Measurements from ENCODE around the gene STXBP2.
"Not testable (repeated sequence)": the region's sequence is repeated elsewhere in the genome, so short reads cannot be mapped to it uniquely, and the experiment has no call there.

STXBP2 gene

GRCh38 chr19:7635670-7636069 lies 1.2 kb upstream of the STXBP2 start:
- DNase-seq: no peak

- DNase-seq: no peak
These were observed 606 bp upstream of the STXBP2 start for GRCh38 chr19:7636317-7636690.

- DNase-seq: no peak
These were observed 705 bp downstream of the STXBP2 start for GRCh38 chr19:7637374-7638256.

GRCh38 chr19:7638802-7639465 lies 2.0 kb downstream of the STXBP2 start:
- DNase-seq: no peak

GRCh38 chr19:7639863-7640348 lies 3.0 kb downstream of the STXBP2 start:
- DNase-seq: no peak

- no peak for DNase-seq
These were observed 3.9 kb downstream of the STXBP2 start for GRCh38 chr19:7640803-7641202.

- DNase-seq: no peak
These were observed 4.7 kb downstream of the STXBP2 start for GRCh38 chr19:7641290-7642276.

GRCh38 chr19:7642295-7643030 lies 5.6 kb downstream of the STXBP2 start:
- no peak for DNase-seq

GRCh38 chr19:7643031-7643415 lies 6.1 kb downstream of the STXBP2 start:
- no peak for DNase-seq

- not testable (repeated sequence) for DNase-seq
These were observed 7.0 kb downstream of the STXBP2 start for GRCh38 chr19:7643629-7644549.

DNA sequence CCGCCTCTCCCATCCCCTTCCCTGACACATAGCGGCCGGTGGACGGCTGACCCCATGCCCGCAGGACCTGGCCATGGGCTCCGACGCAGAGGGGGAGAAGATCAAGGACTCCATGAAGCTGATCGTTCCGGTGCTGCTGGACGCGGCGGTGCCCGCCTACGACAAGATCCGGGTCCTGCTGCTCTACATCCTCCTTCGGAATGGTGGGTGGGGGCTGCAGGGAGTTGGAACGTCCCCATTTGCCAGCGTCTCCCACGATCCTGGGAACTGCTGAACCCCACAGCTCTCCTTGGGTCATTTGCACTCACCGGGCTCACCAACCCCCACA lies 7.6 kb downstream of the STXBP2 start:
- DNase-seq: no peak

DNA sequence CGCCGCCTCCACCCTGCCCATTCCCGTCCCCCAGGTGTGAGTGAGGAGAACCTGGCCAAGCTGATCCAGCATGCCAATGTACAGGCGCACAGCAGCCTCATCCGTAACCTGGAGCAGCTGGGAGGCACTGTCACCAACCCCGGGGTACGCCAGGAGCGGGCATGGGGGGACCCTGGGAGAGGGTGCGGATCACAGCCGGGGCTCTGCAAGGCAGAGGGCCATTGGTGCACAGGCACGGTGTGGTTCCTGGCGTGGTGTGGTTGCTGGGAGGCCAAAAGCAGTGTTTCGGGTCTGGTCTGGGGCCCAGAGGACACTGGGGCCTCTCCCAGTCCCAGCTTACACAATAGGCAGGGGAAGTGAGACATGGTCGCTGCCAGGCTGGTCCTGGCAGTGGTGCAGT lies 8.3 kb downstream of the STXBP2 start:
- DNase-seq: no peak

DNA sequence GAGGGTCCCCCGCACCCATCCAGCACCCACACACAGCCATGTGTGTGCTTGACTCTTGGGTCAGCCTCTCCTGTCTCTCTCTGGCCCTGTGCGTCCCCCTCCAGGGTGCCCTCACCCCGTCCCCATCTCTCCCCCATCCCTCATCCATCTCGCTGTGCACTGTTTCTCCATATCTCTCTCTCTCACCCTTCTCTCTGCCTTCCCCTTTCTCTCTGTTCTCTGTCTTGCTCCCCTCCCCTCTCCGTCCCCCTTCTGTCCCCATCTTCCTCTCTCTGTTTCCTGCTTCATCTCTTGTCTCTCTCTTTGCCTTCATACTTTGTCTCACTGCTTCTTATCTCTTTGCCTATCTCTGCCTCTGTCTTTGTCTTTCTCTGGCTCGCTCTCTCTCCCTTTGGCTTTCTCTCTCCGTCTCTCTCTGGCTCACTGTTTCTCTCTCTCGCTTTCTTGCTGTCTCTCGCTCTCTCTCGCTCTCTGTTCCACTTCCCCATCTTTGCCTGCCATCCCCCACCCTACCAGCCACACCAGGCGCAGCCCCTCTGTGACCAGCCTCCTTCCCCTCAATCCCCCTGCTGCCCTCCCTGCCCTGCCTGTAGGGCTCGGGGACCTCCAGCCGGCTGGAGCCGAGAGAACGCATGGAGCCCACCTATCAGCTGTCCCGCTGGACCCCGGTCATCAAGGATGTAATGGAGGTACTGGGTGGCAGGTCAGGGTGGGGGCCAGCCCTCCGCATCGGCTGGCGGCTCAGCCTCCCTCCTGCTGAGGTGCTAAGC lies 8.9 kb downstream of the STXBP2 start:
- DNase-seq: no peak

GRCh38 chr19:7646426-7646700 lies 9.5 kb downstream of the STXBP2 start:
- no peak for DNase-seq

DNA sequence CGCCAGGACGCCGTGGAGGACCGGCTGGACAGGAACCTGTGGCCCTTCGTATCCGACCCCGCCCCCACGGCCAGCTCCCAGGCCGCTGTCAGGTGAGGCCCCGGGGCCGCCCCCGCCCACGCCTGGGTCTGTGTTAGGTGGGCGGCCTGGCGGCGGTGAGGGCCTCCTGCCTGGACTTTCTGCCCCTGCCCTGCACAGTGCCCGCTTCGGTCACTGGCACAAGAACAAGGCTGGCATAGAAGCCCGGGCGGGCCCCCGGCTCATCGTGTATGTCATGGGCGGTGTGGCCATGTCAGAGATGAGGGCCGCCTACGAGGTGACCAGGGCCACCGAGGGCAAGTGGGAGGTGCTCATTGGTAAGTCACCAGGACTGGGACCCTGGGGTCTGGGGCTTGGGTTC lies 10.2 kb downstream of the STXBP2 start:
- no peak for DNase-seq

- DNase-seq: no peak
These were observed 11.5 kb downstream of the STXBP2 start for GRCh38 chr19:7648265-7649014.

DNA sequence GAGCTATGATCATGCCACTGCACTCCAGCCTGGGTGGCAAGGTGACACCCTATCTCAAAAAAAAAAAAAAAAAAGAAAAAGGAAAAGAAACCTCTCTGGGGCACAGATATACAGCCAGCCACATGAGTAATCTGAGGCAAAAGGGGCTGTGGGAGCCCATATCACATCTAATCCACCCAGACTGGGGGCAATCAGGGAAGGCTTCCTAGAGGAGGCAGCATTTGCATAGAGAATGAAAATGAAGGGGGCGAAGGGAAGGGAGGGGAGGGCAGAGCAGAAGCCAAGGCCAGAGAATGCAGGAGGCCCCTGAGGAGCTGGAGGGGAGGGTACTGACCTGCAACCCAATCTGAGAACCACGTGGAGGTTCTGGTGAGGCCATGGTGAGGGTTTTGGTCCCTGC lies 13.2 kb downstream of the STXBP2 start:
- no peak for DNase-seq

DNA sequence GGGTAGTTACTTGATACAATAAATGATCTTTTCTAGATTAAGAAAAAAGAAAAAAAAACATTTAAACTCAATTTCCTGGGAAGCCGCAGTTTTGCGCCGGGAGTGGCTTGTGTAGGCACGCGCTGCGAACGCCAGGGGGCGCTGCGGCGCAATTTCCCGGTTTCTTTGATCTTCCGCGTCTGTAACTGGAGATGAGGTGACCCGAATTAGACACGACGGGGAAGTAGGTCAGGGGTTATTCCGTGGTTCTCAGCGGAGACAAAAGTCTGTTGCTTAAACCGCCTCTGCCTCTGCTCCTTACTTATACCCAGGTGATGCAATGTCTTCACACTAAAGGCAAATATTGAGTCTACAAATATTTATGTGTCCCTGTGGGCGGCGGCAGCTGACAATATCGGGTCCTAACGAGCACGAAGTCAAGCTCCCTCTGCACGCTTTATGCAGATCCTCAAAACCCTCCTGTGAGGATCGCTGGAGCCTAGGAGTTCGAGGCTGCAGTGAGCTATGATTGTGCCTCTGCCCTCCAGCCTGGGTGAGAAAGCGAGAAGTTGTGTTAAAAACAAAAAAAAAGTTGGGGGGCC lies 15.2 kb downstream of the STXBP2 start:
- peak; percentile 66 for DNase-seq

- DNase-seq: no peak
These were observed 17.5 kb downstream of the STXBP2 start for GRCh38 chr19:7654401-7654800.

GRCh38 chr19:7655581-7655980 lies 18.7 kb downstream of the STXBP2 start:
- no peak for DNase-seq
